ENCODE data around the gene GOLM1.
"Not testable (repeated sequence)": the region's sequence is repeated elsewhere in the genome, so short reads cannot be mapped to it uniquely, and the experiment has no call there.

Gene GOLM1

DNA sequence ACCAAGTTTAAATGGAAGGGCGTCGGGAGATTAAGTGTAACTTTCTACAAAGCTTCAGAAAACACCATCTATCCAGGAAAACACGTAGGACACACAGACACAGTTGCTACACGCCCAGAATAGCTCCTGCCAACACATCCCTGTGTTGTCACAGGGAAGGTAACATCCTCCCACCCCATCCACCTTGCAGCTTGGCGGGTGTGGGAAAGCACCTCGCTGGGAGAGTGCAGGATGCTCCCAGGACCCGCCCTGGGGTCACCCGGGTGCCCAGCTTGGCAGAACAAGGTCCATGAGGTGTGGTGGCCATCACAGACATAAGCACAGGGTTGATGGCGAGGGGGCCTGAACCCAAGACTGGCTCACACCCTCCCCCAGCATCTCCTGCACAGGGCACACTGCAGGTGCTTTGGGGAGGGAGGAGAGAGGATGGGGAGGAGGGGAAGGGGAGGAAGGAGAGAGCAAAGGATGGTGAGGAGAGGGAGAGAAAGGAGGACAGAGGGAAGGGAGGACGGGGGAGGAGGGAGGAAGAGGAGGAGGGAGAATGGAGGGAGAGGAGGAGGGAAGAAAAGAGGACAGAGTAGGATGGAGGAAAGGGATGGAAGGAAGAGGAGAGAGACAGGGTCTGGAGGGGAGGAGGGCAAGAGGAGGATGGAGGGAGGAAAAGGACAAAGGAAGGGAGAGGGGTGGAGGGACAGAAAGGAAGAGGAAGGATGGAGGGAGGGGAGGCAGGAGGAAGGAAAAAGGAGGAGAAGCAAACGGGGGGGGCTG is 37.2 kb downstream of the GOLM1 start:
- Histone ChIP-seq H3K4me1 (ENCODE audit: control insufficient read depth in 1 of 2, insufficient read depth in 1 of 2, low read depth in 1 of 2, low read length in 1 of 2) (peaks cover 32% of the 10 kb centered on the region in 2 experiments), H3K4me3 (ENCODE audit: low read depth in 1 of 2, low read length in 1 of 2) (no peak overlapping the region), H3K27ac (no peak overlapping the region), H3K27me3 (no peaks in the 10 kb centered on the region), H3K36me3 (no peaks in the 10 kb centered on the region), H3K9me3 (no peaks in the 10 kb centered on the region)
- TF ChIP-seq, protein P1, sequence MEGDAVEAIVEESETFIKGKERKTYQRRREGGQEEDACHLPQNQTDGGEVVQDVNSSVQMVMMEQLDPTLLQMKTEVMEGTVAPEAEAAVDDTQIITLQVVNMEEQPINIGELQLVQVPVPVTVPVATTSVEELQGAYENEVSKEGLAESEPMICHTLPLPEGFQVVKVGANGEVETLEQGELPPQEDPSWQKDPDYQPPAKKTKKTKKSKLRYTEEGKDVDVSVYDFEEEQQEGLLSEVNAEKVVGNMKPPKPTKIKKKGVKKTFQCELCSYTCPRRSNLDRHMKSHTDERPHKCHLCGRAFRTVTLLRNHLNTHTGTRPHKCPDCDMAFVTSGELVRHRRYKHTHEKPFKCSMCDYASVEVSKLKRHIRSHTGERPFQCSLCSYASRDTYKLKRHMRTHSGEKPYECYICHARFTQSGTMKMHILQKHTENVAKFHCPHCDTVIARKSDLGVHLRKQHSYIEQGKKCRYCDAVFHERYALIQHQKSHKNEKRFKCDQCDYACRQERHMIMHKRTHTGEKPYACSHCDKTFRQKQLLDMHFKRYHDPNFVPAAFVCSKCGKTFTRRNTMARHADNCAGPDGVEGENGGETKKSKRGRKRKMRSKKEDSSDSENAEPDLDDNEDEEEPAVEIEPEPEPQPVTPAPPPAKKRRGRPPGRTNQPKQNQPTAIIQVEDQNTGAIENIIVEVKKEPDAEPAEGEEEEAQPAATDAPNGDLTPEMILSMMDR (IDR thresholded peaks at IDR 0.05): no peak

DNA sequence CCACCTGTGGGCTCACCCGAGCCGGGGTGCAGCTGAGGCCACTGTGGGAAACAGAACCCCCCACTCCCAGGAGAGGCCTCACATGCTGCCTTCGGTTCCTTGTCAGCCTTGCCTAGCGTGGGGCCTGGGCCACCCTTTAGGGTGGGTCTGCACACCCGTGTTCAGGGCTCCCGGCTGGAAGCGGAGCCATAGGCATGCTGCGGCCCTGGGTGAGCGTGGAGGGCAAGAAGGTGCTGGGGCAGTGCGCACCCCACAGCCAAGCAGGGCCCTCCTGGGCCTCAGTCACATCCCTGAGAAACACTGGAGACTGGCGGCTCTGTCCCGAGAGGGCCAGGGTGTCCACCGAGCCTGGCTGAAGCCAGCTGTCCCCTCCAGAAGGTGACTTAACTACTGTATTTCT is 41.9 kb downstream of the GOLM1 start:
- TF ChIP-seq, protein P1 (IDR thresholded peaks at IDR 0.05): no peak
- no peaks in the 10 kb centered on the region for H3K36me3 ChIP-seq
- no peaks in the 10 kb centered on the region for H3K9me3 ChIP-seq
- no peak overlapping the region for H3K4me3 ChIP-seq (ENCODE audit: low read depth in 1 of 2, low read length in 1 of 2)
- peaks cover 17 to 20% of the 10 kb centered on the region in 2 experiments for H3K4me1 ChIP-seq (ENCODE audit: control insufficient read depth in 1 of 2, insufficient read depth in 1 of 2, low read depth in 1 of 2, low read length in 1 of 2)
- no peaks in the 10 kb centered on the region for H3K27me3 ChIP-seq
- H3K27ac ChIP-seq: no peak overlapping the region

DNA sequence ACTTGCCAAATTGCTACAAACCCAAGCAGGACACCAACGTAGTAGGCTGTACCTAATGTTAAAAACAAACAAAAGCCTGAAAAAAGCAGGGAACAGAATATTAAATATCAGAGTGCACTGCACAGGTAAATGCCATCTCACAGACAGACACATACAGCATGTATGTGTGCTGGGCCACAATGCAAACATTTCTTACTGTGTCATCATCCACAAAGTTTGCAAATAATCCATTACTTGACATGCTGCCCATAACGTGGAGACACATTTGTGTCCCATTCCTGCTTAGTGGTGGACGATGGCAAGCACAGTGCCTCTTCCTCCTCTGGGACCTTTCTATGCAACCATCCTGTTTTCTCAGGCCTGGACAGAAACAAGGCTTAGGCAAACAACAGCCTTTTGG is 44.7 kb downstream of the GOLM1 start:
- TF ChIP-seq, protein P1 (IDR thresholded peaks at IDR 0.05): no peak
- no peaks in the 10 kb centered on the region for H3K9me3 ChIP-seq
- H3K4me3 ChIP-seq (ENCODE audit: low read depth in 1 of 2, low read length in 1 of 2): no peak overlapping the region
- H3K36me3 ChIP-seq: no peaks in the 10 kb centered on the region
- H3K27me3 ChIP-seq: no peaks in the 10 kb centered on the region
- H3K27ac ChIP-seq: no peak overlapping the region
- H3K4me1 ChIP-seq (ENCODE audit: control insufficient read depth in 1 of 2, insufficient read depth in 1 of 2, low read depth in 1 of 2, low read length in 1 of 2): no peaks in the 10 kb centered on the region

DNA sequence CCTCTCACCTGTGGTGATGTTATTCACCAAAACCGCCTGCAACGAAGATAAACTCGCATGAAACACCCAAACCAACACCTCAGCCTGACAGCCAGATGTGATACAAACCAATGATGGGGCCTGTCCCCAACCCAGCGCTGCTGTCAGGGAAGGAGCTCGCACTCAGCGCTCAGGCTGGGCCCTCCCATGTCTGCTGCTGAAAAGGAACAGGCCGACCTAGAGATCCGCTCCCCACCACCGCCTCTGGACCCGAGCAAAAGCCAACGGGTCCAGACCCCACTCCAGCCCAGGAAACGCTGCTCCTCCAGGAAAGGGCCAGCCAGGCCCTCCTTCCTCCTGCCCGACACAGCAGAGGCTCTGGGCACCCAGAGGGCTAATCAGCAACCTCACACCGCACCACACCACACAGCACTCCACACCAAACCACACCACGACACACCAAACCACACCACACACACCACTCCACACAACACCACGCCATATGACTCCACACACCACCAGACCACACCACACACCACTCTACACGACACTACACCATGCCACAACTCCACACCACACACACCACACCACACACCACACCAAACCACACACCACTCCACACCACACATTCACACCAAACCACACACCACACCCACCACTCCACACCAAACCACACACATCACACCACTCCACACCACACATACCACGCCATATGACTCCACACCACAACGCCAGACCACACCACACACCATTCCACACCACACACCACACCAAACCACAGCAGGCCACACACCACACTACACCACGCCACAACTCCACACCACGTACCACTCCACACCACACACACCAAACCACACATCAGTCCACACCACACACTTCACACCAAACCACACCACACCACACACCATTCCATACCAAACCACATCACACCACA is 46.5 kb downstream of the GOLM1 start:
- TF ChIP-seq, protein P1 (IDR thresholded peaks at IDR 0.05): no peak
- Histone ChIP-seq H3K36me3 (no peaks in the 10 kb centered on the region), H3K4me1 (ENCODE audit: control insufficient read depth in 1 of 2, insufficient read depth in 1 of 2, low read depth in 1 of 2, low read length in 1 of 2) (no peaks in the 10 kb centered on the region), H3K27me3 (no peaks in the 10 kb centered on the region), H3K4me3 (ENCODE audit: low read depth in 1 of 2, low read length in 1 of 2) (no peak overlapping the region), H3K27ac (no peak overlapping the region), H3K9me3 (no peaks in the 10 kb centered on the region)

DNA sequence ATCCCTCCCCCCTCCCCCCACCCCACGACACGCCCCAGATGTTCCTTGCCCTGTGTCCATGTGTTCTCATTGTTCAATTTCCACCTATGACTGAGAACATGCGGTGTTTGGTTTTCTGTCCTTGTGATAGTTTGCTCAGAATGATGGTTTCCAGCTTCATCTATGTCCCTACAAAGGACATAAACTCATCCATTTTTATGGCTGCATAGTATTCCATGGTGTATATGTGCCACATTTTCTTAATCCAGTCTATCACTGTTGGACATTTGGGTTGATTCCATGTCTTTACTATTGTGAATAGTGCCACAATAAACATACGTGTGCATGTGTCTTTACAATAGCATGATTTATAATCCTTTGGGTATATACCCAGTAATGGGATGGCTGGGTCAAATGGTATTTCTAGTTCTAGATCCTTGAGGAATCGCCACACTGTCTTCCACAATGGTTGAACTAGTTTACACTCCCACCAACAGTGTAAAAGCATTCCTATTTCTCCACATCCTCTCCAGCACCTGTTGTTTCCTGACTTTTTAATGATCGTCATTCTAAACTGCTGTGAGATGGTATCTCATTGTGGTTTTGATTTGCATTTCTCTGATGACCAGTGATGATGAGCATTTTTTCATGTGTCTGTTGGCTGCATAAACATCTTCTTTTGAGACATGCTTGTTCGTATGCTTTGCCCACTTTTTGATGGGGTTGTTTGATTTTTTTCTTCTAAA is 51.2 kb downstream of the GOLM1 start:
- H3K4me1 ChIP-seq (ENCODE audit: control insufficient read depth in 1 of 2, insufficient read depth in 1 of 2, low read depth in 1 of 2, low read length in 1 of 2); H3K36me3 ChIP-seq; H3K27ac ChIP-seq; H3K27me3 ChIP-seq; H3K9me3 ChIP-seq; H3K4me3 ChIP-seq (ENCODE audit: low read depth in 1 of 2, low read length in 1 of 2): not testable (repeated sequence)
